ENCODE results near the gene MET.
A peak's percentile ranks its signal among the peaks of the same experiment; 100 is the strongest.

MET gene

DNA sequence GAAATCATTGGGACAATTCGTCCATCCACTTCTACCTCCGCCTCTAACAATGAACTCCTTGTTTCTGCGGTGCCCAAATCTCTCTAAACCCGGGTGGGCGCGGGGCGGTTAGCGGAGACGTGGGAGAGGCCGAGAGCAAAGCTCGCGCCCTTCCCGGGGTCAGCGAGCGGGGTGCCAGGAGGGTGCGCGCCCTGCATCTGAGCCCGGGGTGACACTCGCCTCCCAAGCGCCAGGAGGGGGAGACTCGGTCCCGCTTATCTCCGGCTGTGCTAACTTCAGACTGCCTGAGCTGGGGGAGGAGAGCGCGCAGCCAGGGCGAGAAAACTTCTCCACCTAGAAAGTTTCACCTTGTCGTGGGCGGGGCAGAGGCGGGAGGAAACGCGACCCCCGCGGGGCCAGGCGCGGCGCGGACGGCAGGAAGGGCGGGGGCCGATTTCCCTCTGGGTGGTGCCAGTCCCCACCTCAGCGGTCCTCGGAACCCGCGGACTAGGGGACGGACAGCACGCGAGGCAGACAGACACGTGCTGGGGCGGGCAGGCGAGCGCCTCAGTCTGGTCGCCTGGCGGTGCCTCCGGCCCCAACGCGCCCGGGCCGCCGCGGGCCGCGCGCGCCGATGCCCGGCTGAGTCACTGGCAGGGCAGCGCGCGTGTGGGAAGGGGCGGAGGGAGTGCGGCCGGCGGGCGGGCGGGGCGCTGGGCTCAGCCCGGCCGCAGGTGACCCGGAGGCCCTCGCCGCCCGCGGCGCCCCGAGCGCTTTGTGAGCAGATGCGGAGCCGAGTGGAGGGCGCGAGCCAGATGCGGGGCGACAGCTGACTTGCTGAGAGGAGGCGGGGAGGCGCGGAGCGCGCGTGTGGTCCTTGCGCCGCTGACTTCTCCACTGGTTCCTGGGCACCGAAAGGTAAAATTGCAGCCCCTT lies at the start of gene MET:
Gene MET, plus strand, starts transcription at position 516 of the 915 bp plus-strand sequence. CDS start 26,889 bp downstream, outside the sequence.
- no peak within 1 kb of the TSS for H3K27ac ChIP-seq
- peak within 1 kb of the TSS; percentile 53 for H3K4me3 ChIP-seq (ENCODE audit: low read depth, low read length)
- DNase-seq: peak; percentile 81
- H3K27me3 ChIP-seq (ENCODE audit: insufficient read depth, low read depth, severe bottlenecking): peaks cover 2% of the 10 kb centered on the region
- peak; percentile 75 for TF ChIP-seq CTCF (IDR thresholded peaks at IDR 0.05; ENCODE audit: low read depth, low read length)
- H3K36me3 ChIP-seq: no peaks in the 10 kb centered on the region
- no peaks in the 10 kb centered on the region for H3K9me3 ChIP-seq (ENCODE audit: severe bottlenecking)

- H3K9me3 ChIP-seq (ENCODE audit: severe bottlenecking): no peaks in the 10 kb centered on the region
- no peaks in the 10 kb centered on the region for H3K36me3 ChIP-seq
- no peak for TF ChIP-seq CTCF (IDR thresholded peaks at IDR 0.05; ENCODE audit: low read depth, low read length)
- H3K4me3 ChIP-seq (ENCODE audit: low read depth, low read length): no peak overlapping the region
- no peak for DNase-seq
- no peaks in the 10 kb centered on the region for H3K27me3 ChIP-seq (ENCODE audit: insufficient read depth, low read depth, severe bottlenecking)
- no peak overlapping the region for H3K27ac ChIP-seq
Measured at GRCh38 chr7:116626886-116627285, 45.1 kb upstream of the MET start.

GRCh38 chr7:116629051-116629463 lies 42.9 kb upstream of the MET start:
- Histone ChIP-seq H3K9me3 (ENCODE audit: severe bottlenecking) (no peaks in the 10 kb centered on the region), H3K4me3 (ENCODE audit: low read depth, low read length) (no peak overlapping the region), H3K36me3 (no peaks in the 10 kb centered on the region), H3K27ac (no peak overlapping the region), H3K27me3 (ENCODE audit: insufficient read depth, low read depth, severe bottlenecking) (no peaks in the 10 kb centered on the region)
- no peak for DNase-seq
- TF ChIP-seq CTCF (IDR thresholded peaks at IDR 0.05; ENCODE audit: low read depth, low read length): no peak

DNA sequence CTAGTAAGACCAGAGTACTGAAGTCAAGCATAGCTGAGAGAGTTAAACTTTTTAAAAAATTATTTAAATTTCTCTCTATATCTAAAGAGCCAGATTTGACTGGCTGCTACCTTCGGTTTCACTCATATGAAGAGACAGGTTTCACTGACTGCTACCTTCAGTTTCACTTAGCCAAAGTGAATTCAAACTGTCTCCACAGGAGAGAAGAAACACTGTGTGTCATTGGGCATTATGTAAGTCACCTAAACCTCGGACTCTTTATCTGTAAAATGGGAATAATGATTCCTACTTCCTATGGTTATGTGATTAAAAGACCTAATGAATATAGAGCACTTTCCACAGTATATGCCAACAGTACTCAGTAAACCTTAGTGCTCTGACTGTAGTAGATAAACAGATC lies 41.6 kb upstream of the MET start:
- no peaks in the 10 kb centered on the region for H3K9me3 ChIP-seq (ENCODE audit: severe bottlenecking)
- H3K27ac ChIP-seq: no peak overlapping the region
- no peak for DNase-seq
- no peak overlapping the region for H3K4me3 ChIP-seq (ENCODE audit: low read depth, low read length)
- no peaks in the 10 kb centered on the region for H3K36me3 ChIP-seq
- no peaks in the 10 kb centered on the region for H3K27me3 ChIP-seq (ENCODE audit: insufficient read depth, low read depth, severe bottlenecking)
- no peak for TF ChIP-seq CTCF (IDR thresholded peaks at IDR 0.05; ENCODE audit: low read depth, low read length)

- no peak overlapping the region for H3K4me3 ChIP-seq (ENCODE audit: low read depth, low read length)
- H3K27me3 ChIP-seq (ENCODE audit: insufficient read depth, low read depth, severe bottlenecking): no peaks in the 10 kb centered on the region
- no peaks in the 10 kb centered on the region for H3K36me3 ChIP-seq
- DNase-seq: no peak
- H3K27ac ChIP-seq: no peak overlapping the region
- TF ChIP-seq CTCF (IDR thresholded peaks at IDR 0.05; ENCODE audit: low read depth, low read length): no peak
- no peaks in the 10 kb centered on the region for H3K9me3 ChIP-seq (ENCODE audit: severe bottlenecking)
Measured at GRCh38 chr7:116630932-116631671, 40.9 kb upstream of the MET start.
